ENCODE results near the gene SALL4.
"Not testable (repeated sequence)": the region's sequence is repeated elsewhere in the genome, so short reads cannot be mapped to it uniquely, and the experiment has no call there.

- TF ChIP-seq CTCF (IDR thresholded peaks at IDR 0.05); POLR2AphosphoS5 (IDR thresholded peaks at IDR 0.05; ENCODE audit: insufficient read depth in 1 of 2, low read depth in 1 of 2); POLR2A (IDR thresholded peaks at IDR 0.05): not testable (repeated sequence)
Measured at GRCh38 chr20:51816856-51817255, 14.5 kb upstream of the SALL4 start.

Measured in vagina (tissue), 2 donors.